Hepatocyte (in vitro differentiated cells): ENCODE measurements around the gene NTSR1.

Experiments used
- CTCF ChIP-seq: fragments of 200-600 bp; sonication (generic); IDR thresholded peaks from 2 replicates; pipeline ENCODE4 v1.5.1; 2016; ENCODE audit warnings: antibody characterized with exemption, mild to moderate bottlenecking; ENCODE audit not compliant: poor library complexity
- EZH2 ChIP-seq: fragments of 200-600 bp; sonication (generic); IDR thresholded peaks from 2 replicates; pipeline ENCODE4 v1.6.1; 2016; ENCODE audit warnings: antibody characterized with exemption, mild to moderate bottlenecking, borderline replicate concordance

- TF ChIP-seq CTCF (no peak), EZH2 (no peak)
These were observed 60.1 kb downstream of the NTSR1 start for GRCh38 chr20:62768551-62769287.
